Stomach (tissue), 4 donors: Measurements from ENCODE around the gene OXLD1.

Source experiments
- EP300 ChIP-seq: sonication (generic); formaldehyde crosslinking; IDR thresholded peaks from one replicate; pipeline ENCODE4 v1.6.1; 2017; ENCODE audit warnings: antibody characterized with exemption
- POLR2A ChIP-seq, 4 donors: fragments of 450-650 bp; IDR thresholded peaks; one replicate each; pipeline ENCODE4 v1.6.1; 2016; ENCODE audit warnings: antibody characterized with exemption in 4 of 4, control low read depth in 2 of 4, mild to moderate bottlenecking in 1 of 4, moderate library complexity in 1 of 4
- TF ChIP-seq, protein P1 (sequence below), 7 experiments: fragments of 450-650 bp in 4 of 7; fragments of 200-600 bp in 3 of 7; sonication (generic) in 3 of 7; IDR thresholded peaks; one replicate each; pipeline ENCODE4 v1.5.1; 2016 to 2019; ENCODE audit warnings: antibody characterized with exemption in 7 of 7, control low read depth in 2 of 7, mild to moderate bottlenecking in 1 of 7

DNA sequence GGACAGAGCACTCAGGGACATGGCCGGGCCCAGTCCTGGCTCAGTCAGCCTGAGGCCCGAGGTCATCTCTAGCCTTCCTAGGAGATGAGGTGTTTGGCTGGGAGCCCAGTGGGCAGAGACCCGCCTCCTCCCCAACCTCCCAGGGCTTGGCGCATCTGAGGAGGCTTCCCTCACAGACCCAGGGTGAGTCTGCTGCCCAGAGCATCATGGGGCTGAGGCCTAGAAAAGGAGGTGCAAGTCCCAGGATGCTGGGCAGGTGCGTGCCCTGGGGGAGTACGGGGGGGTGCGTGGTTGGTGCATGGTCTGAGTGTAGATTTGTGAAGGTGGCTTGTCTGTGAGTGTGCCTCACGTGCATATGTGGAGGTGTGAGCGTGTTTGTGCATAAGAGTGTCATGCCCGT is 14.7 kb downstream of the OXLD1 start:
- no peak for TF ChIP-seq POLR2A (IDR thresholded peaks at IDR 0.05)
- TF ChIP-seq, protein P1, sequence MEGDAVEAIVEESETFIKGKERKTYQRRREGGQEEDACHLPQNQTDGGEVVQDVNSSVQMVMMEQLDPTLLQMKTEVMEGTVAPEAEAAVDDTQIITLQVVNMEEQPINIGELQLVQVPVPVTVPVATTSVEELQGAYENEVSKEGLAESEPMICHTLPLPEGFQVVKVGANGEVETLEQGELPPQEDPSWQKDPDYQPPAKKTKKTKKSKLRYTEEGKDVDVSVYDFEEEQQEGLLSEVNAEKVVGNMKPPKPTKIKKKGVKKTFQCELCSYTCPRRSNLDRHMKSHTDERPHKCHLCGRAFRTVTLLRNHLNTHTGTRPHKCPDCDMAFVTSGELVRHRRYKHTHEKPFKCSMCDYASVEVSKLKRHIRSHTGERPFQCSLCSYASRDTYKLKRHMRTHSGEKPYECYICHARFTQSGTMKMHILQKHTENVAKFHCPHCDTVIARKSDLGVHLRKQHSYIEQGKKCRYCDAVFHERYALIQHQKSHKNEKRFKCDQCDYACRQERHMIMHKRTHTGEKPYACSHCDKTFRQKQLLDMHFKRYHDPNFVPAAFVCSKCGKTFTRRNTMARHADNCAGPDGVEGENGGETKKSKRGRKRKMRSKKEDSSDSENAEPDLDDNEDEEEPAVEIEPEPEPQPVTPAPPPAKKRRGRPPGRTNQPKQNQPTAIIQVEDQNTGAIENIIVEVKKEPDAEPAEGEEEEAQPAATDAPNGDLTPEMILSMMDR (IDR thresholded peaks at IDR 0.05), result no peak
- no peak for TF ChIP-seq EP300
